HepG2 (cell line): ENCODE results near the gene MNT. TPM values are rescaled to one million over a fixed set of nuclear protein-coding genes. Genes with fewer than 3 reads are reported as not detected.

ENCODE experiments used
- CENPX ChIP-seq: sonication (generic); formaldehyde crosslinking; IDR thresholded peaks from 2 replicates; pipeline ENCODE4 v1.9.0; 2021; ENCODE audit warnings: mild to moderate bottlenecking, missing genetic modification reagents, moderate library complexity
- GABPA ChIP-seq, 2 experiments: IDR thresholded peaks; 2 replicates each; pipeline ENCODE4 v1.6.1; 2011 to 2016; ENCODE audit warnings: low read depth in 2 of 2, low read length in 1 of 2, missing biosample characterization in 1 of 2, missing genetic modification characterization in 1 of 2
- HMGXB3 ChIP-seq: sonication (generic); formaldehyde crosslinking; IDR thresholded peaks from 2 replicates; pipeline ENCODE4 v1.4.0; 2020; ENCODE audit warnings: missing genetic modification reagents, borderline replicate concordance
- HOXD1 ChIP-seq: sonication (generic); formaldehyde crosslinking; IDR thresholded peaks from 2 replicates; pipeline ENCODE4 v1.5.0; 2020; ENCODE audit warnings: missing genetic modification reagents
- MEIS1 ChIP-seq: sonication (generic); formaldehyde crosslinking; IDR thresholded peaks from 2 replicates; pipeline ENCODE4 v1.9.0; 2021; ENCODE audit warnings: mild to moderate bottlenecking, missing genetic modification reagents, moderate library complexity, borderline replicate concordance
- PHF8 ChIP-seq: sonication (generic); formaldehyde crosslinking; IDR thresholded peaks from 2 replicates; pipeline ENCODE4 v1.5.0; 2020; ENCODE audit warnings: missing genetic modification reagents
- PLRG1 ChIP-seq: fragments of 450-650 bp; conservative IDR thresholded peaks from 2 replicates; pipeline ENCODE4 v1.6.1; 2016
- PPARG ChIP-seq: conservative IDR thresholded peaks from 2 replicates; pipeline ENCODE4 v1.6.1; 2016; ENCODE audit warnings: missing biosample characterization, missing genetic modification reagents
- REL ChIP-seq: sonication (generic); formaldehyde crosslinking; conservative IDR thresholded peaks from 2 replicates; pipeline ENCODE4 v1.8.0; 2022; ENCODE audit warnings: mild to moderate bottlenecking, missing genetic modification reagents, moderate library complexity
- RELA ChIP-seq: sonication (generic); formaldehyde crosslinking; IDR thresholded peaks from 2 replicates; pipeline ENCODE4 v1.4.0; 2020; ENCODE audit warnings: missing genetic modification reagents
- RNF2 ChIP-seq: fragments of 450-650 bp; conservative IDR thresholded peaks from 2 replicates; pipeline ENCODE4 v1.6.1; 2016; ENCODE audit warnings: low read depth
- USF2 ChIP-seq, 2 experiments: sonication (generic) in 1 of 2; formaldehyde crosslinking in 1 of 2; IDR thresholded peaks; 2 replicates each; pipeline versions ENCODE4 v1.5.1 to v1.6.1; 2011 to 2020; ENCODE audit warnings: borderline replicate concordance in 1 of 2, low read depth in 1 of 2, low read length in 1 of 2, mild to moderate bottlenecking in 1 of 2, missing genetic modification reagents in 1 of 2, moderate library complexity in 1 of 2
- ZBTB2 ChIP-seq: sonication (generic); formaldehyde crosslinking; IDR thresholded peaks from 2 replicates; pipeline ENCODE4 v1.8.0; 2022; ENCODE audit warnings: low read depth, missing genetic modification reagents
- ZNF230 ChIP-seq: sonication (generic); formaldehyde crosslinking; IDR thresholded peaks from 2 replicates; pipeline ENCODE4 v1.4.0; 2020; ENCODE audit warnings: mild to moderate bottlenecking, missing genetic modification reagents
- ZNF235 ChIP-seq: sonication (generic); formaldehyde crosslinking; IDR thresholded peaks from 2 replicates; pipeline ENCODE4 v1.8.1; 2023; ENCODE audit warnings: mild to moderate bottlenecking, missing genetic modification reagents, borderline replicate concordance
- ZNF253 ChIP-seq: sonication (generic); formaldehyde crosslinking; IDR thresholded peaks from 2 replicates; pipeline ENCODE4 v1.8.0; 2022; ENCODE audit warnings: mild to moderate bottlenecking, missing genetic modification reagents, borderline replicate concordance
- ZNF598 ChIP-seq: sonication (generic); formaldehyde crosslinking; IDR thresholded peaks from 2 replicates; pipeline ENCODE4 v1.5.1; 2020; ENCODE audit warnings: mild to moderate bottlenecking, missing genetic modification reagents, borderline replicate concordance
- ZNF691 ChIP-seq: sonication (generic); formaldehyde crosslinking; IDR thresholded peaks from 2 replicates; pipeline ENCODE4 v1.4.0; 2020; ENCODE audit warnings: missing genetic modification reagents, low read depth, mild to moderate bottlenecking, borderline replicate concordance
- polyA plus RNA-seq, 8 experiments: library from polyadenylated mRNA; depleted of rRNA in 3 of 8; stranded (reverse) in 7 of 8; unstranded in 1 of 8; fragments of >200 nt; fragmentation: Illumina TruSeq in 4 of 8; extraction: Trizol in 4 of 8; gene quantifications; 2 replicates each; pipeline versions ENCODE4 v1.2.1 to v1.2.3, GENCODE V29; 2011 to 2016; ENCODE audit warnings: low read depth in 4 of 8, missing spikeins in 1 of 8, mixed read lengths in 1 of 8; ENCODE audit not compliant: insufficient read depth in 1 of 8
- total RNA-seq, 5 experiments: library from RNA; depleted of rRNA; stranded (reverse); fragments of >200 nt; fragmentation: Illumina TruSeq; extraction: Trizol; gene quantifications; 2 replicates each; pipeline ENCODE4 v1.2.3, GENCODE V29; 2016; ENCODE audit warnings: low read depth in 1 of 5

The MNT gene
- total and polyA plus RNA-seq, 2 of the 13 experiments (the other 11 are each of a cell fraction or from before 2014, with no cell fraction given), result 2.1 to 3.5 TPM

GRCh38 chr17:2399572-2400473 lies 1.0 kb downstream of the MNT start (continued):
- TF ChIP-seq ZNF253 (CRISPR knock-in tag) (no peak), RNF2 (no peak), REL (CRISPR knock-in tag) (peak; percentile 2; the same call in 1 of the 2 replicates), USF2 (IDR thresholded peaks at IDR 0.05; ENCODE audit: low read depth, low read length) (peak; percentile 56), USF2 (CRISPR knock-in tag; IDR thresholded peaks at IDR 0.05; ENCODE audit: borderline replicate concordance) (peak; percentile 51; the same call in 1 of the 2 replicates), ZNF691 (CRISPR knock-in tag) (0 out of 2 replicates have a peak, but pooled peaks have one; percentile 30), GABPA (IDR thresholded peaks at IDR 0.05; ENCODE audit: low read depth, low read length) (no peak), GABPA (CRISPR knock-in tag; IDR thresholded peaks at IDR 0.05; ENCODE audit: low read depth) (no peak), PPARG (no peak), PHF8 (CRISPR knock-in tag) (no peak; the same call in 1 of the 2 replicates), ZNF230 (peak; percentile 59; the same call in 1 of the 2 replicates), ZNF598 (CRISPR knock-in tag) (0 out of 2 replicates have a peak, but pooled peaks have one; percentile 23), PLRG1 (no peak), MEIS1 (CRISPR knock-in tag) (0 out of 2 replicates have a peak, but pooled peaks have one; percentile 41), ZBTB2 (CRISPR knock-in tag) (peak; percentile 38; the same call in 1 of the 2 replicates), HMGXB3 (CRISPR knock-in tag) (no peak; the same call in 1 of the 2 replicates), RELA (CRISPR knock-in tag) (no peak), ZNF235 (CRISPR knock-in tag) (peak; percentile 11; the same call in 1 of the 2 replicates), CENPX (no peak), HOXD1 (peak; percentile 47; the same call in 1 of the 2 replicates)
